Measurements from ENCODE around the gene PLXNB3. TPM values are rescaled to one million over a fixed set of nuclear protein-coding genes. Genes with fewer than 3 reads are reported as not detected.

PLXNB3 gene
- total RNA-seq, 1 experiment from 2014 or later, result 41.4 TPM

GRCh38 chrX:153766871-153767673, 3.0 kb downstream of the PLXNB3 start:
- POLR2A ChIA-PET (ENCODE audit: unreplicated experiment), result interaction anchor here (0.5 to 0.7 kb wide), 2 partner anchors 40 to 168 kb away, joined by 3 to 6 read pairs; no protein-coding TSS in a partner anchor
- no peaks in the 10 kb centered on the region for H3K27me3 ChIP-seq (ENCODE audit: insufficient read depth, low read depth)

GRCh38 chrX:153767674-153768055, 3.6 kb downstream of the PLXNB3 start:
- Histone ChIP-seq H3K4me3 (no peak overlapping the region), H3K4me1 (replicated peaks; ENCODE audit: insufficient read depth) (peaks cover 7% of the 10 kb centered on the region; the same call in 1 of the 2 replicates), H3K79me2 (ENCODE audit: low read depth) (no peaks in the 10 kb centered on the region), H3K27me3 (ENCODE audit: insufficient read depth, low read depth) (no peaks in the 10 kb centered on the region), H3K4me2 (no peak overlapping the region), H4K20me1 (ENCODE audit: insufficient read depth) (no peaks in the 10 kb centered on the region), H2AFZ (no peak overlapping the region), H3K9me2 (ENCODE audit: insufficient read depth) (no peaks in the 10 kb centered on the region), H3K9me3 (ENCODE audit: insufficient read depth, low read depth) (no peaks in the 10 kb centered on the region), H3F3A (ENCODE audit: insufficient read depth, low read depth) (no peaks in the 10 kb centered on the region), H3K36me3 (ENCODE audit: low read depth) (no peaks in the 10 kb centered on the region), H3K27ac (no peak overlapping the region)
- TF ChIP-seq EZH2 (IDR thresholded peaks at IDR 0.05; ENCODE audit: low read depth) (no peak), CTCF (conservative IDR thresholded peaks at IDR 0.05) (no peak)
- ChIA-PET CTCF (no interaction called here), POLR2A (ENCODE audit: unreplicated experiment) (no interaction called here)
- intact Hi-C loops (cut with micrococcal nuclease; ENCODE audit: unreplicated experiment), result loop anchor here (5.0 kb wide), 1 partner anchor 765 kb away; no protein-coding TSS in a partner anchor
- BruUV-seq (replicated peaks), result no TSS peak
- no peak for DNase-seq

More at GRCh38 chrX:153766871-153767673, 3.0 kb downstream of the PLXNB3 start:
- Histone ChIP-seq H3K27ac (no peak overlapping the region), H3F3A (ENCODE audit: insufficient read depth, low read depth) (no peaks in the 10 kb centered on the region), H3K4me2 (peak overlapping the region; percentile 72; the same call in 1 of the 2 replicates), H3K79me2 (ENCODE audit: low read depth) (no peaks in the 10 kb centered on the region), H3K9me3 (ENCODE audit: insufficient read depth, low read depth) (no peaks in the 10 kb centered on the region), H3K4me3 (no peak overlapping the region), H3K9me2 (ENCODE audit: insufficient read depth) (no peaks in the 10 kb centered on the region), H3K36me3 (ENCODE audit: low read depth) (no peaks in the 10 kb centered on the region), H4K20me1 (ENCODE audit: insufficient read depth) (no peaks in the 10 kb centered on the region), H3K4me1 (replicated peaks; ENCODE audit: insufficient read depth) (peaks cover 7% of the 10 kb centered on the region; the same call in 1 of the 2 replicates), H2AFZ (no peak overlapping the region)
- no peak for TF ChIP-seq CTCF (conservative IDR thresholded peaks at IDR 0.05)
- no peak for TF ChIP-seq EZH2 (IDR thresholded peaks at IDR 0.05; ENCODE audit: low read depth)
- DNase-seq, result peak in 1 of 2 experiments; percentile 72
- BruUV-seq (replicated peaks), result no TSS peak
- CTCF ChIA-PET, result interaction anchor here (0.6 kb wide), 1 partner anchor 136 kb away, joined by 17 read pairs; no protein-coding TSS in a partner anchor
- intact Hi-C loops (cut with micrococcal nuclease; ENCODE audit: unreplicated experiment), result loop anchor here (1.0 to 5.0 kb wide), 2 partner anchors 27 to 765 kb away; partner anchors contain the start of genes IDH3G and SSR4

GRCh38 chrX:153768311-153769157, 4.5 kb downstream of the PLXNB3 start:
- Histone ChIP-seq H3K4me3 (no peak overlapping the region), H3K79me2 (ENCODE audit: low read depth) (no peaks in the 10 kb centered on the region), H3F3A (ENCODE audit: insufficient read depth, low read depth) (no peaks in the 10 kb centered on the region), H3K9me3 (ENCODE audit: insufficient read depth, low read depth) (no peaks in the 10 kb centered on the region), H4K20me1 (ENCODE audit: insufficient read depth) (no peaks in the 10 kb centered on the region), H3K9me2 (ENCODE audit: insufficient read depth) (no peaks in the 10 kb centered on the region), H3K4me1 (replicated peaks; ENCODE audit: insufficient read depth) (peaks cover 7% of the 10 kb centered on the region; the same call in 1 of the 2 replicates), H3K4me2 (no peak overlapping the region), H3K27me3 (ENCODE audit: insufficient read depth, low read depth) (no peaks in the 10 kb centered on the region), H3K27ac (no peak overlapping the region), H3K36me3 (ENCODE audit: low read depth) (no peaks in the 10 kb centered on the region), H2AFZ (no peak overlapping the region)
- 0 out of 2 replicates have a peak, but pooled peaks have one; percentile 13 for TF ChIP-seq CTCF (conservative IDR thresholded peaks at IDR 0.05)
- no peak for TF ChIP-seq EZH2 (IDR thresholded peaks at IDR 0.05; ENCODE audit: low read depth)
- CTCF ChIA-PET, result no interaction called here
- no TSS peak for BruUV-seq (replicated peaks)
- POLR2A ChIA-PET (ENCODE audit: unreplicated experiment), result no interaction called here
- intact Hi-C loops (cut with micrococcal nuclease; ENCODE audit: unreplicated experiment), result loop anchor here (5.0 kb wide), 1 partner anchor 764 kb away; no protein-coding TSS in a partner anchor
- DNase-seq, result no peak
